Measurements from ENCODE around the gene PLXNA3.

PLXNA3 gene

DNA sequence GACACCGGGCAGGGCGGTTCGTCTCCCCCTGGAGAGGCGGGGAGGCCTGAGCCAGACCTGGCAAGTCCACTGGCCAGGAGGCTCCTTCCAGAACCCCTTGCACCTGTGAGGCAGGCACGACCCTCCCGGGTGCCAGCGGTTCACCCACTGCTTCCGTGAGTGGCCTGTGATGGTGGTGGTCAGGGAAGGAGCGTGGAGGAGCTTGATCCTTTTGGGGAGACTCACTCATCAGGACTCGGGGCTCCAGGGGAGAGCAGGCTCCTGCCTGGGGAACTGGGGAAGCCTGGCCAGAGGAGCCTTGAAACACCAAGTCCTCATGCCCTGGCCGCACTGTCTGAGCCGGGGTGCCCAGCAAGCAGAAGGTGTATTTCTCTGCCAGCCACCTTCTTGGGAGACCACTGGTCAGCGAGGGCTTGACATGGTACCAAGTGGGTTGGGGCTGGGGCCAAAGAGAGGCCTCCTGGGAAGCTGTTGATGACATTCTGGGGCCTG is 13.3 kb upstream of the PLXNA3 start:
- Histone ChIP-seq H3K27ac (ENCODE audit: low read depth, low read length) (peak overlapping the region; percentile 63), H3K4me1 (ENCODE audit: insufficient read depth, low read length) (peaks cover 10% of the 10 kb centered on the region), H3K9ac (ENCODE audit: low read length) (peak overlapping the region; percentile 39), H3K36me3 (ENCODE audit: insufficient read depth, low read length) (peaks cover 31% of the 10 kb centered on the region), H3K9me3 (ENCODE audit: low read length) (no peaks in the 10 kb centered on the region), H3K27me3 (ENCODE audit: control insufficient read depth in 1 of 2, insufficient read depth in 2 of 2, low read length in 2 of 2) (peaks cover 0 to 5% of the 10 kb centered on the region in 2 donors), H3K4me3 (ENCODE audit: low read depth in 1 of 2, low read length in 2 of 2) (peak overlapping the region; percentile 41 to 47)

- Histone ChIP-seq H3K27me3 (ENCODE audit: control insufficient read depth in 1 of 2, insufficient read depth in 2 of 2, low read length in 2 of 2) (peaks cover 0 to 5% of the 10 kb centered on the region in 2 donors), H3K36me3 (ENCODE audit: insufficient read depth, low read length) (peaks cover 24% of the 10 kb centered on the region), H3K4me1 (ENCODE audit: insufficient read depth, low read length) (peaks cover 10% of the 10 kb centered on the region), H3K27ac (ENCODE audit: low read depth, low read length) (no peak overlapping the region), H3K9ac (ENCODE audit: low read length) (no peak overlapping the region), H3K4me3 (ENCODE audit: low read depth in 1 of 2, low read length in 2 of 2) (no peak overlapping the region), H3K9me3 (ENCODE audit: low read length) (no peaks in the 10 kb centered on the region)
Observed at GRCh38 chrX:154445776-154446175, 12.3 kb upstream of the PLXNA3 start.

- Histone ChIP-seq H3K27me3 (ENCODE audit: control insufficient read depth in 1 of 2, insufficient read depth in 2 of 2, low read length in 2 of 2) (peaks cover 0 to 5% of the 10 kb centered on the region in 2 donors), H3K4me3 (ENCODE audit: low read depth in 1 of 2, low read length in 2 of 2) (no peak overlapping the region), H3K27ac (ENCODE audit: low read depth, low read length) (no peak overlapping the region), H3K9me3 (ENCODE audit: low read length) (no peaks in the 10 kb centered on the region), H3K36me3 (ENCODE audit: insufficient read depth, low read length) (peaks cover 20% of the 10 kb centered on the region), H3K9ac (ENCODE audit: low read length) (no peak overlapping the region), H3K4me1 (ENCODE audit: insufficient read depth, low read length) (peaks cover 10% of the 10 kb centered on the region)
Observed at GRCh38 chrX:154446430-154446829, 11.7 kb upstream of the PLXNA3 start.

GRCh38 chrX:154448484-154448883 is 9.6 kb upstream of the PLXNA3 start:
- no peak overlapping the region for H3K27ac ChIP-seq (ENCODE audit: low read depth, low read length)
- no peak overlapping the region for H3K9ac ChIP-seq (ENCODE audit: low read length)
- H3K36me3 ChIP-seq (ENCODE audit: insufficient read depth, low read length), result peaks cover 6% of the 10 kb centered on the region

DNA sequence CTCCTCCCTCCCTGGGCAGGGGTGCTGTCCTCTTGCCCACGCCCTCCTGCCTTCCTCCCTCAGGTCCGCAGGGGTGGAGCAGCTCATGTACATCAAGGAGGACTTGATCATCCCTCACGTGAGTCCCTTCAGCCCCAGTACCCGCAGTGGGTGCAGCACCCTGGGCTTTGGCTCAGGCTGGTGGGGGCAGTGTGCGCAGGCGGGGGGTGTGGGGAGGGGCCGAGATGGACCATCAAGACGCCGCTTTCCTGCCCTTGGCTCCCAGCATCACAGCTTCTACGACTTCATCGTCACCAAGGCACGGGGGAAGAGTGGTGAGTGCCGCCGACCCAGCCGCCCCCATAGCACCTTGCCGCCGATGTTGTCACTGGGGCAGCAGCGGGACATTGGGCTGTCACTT is 8.5 kb upstream of the PLXNA3 start:
- H3K9me3 ChIP-seq (ENCODE audit: low read length), result no peaks in the 10 kb centered on the region
- H3K9ac ChIP-seq (ENCODE audit: low read length), result no peak overlapping the region
- H3K4me3 ChIP-seq (ENCODE audit: low read depth in 1 of 2, low read length in 2 of 2), result no peak overlapping the region
- H3K27ac ChIP-seq (ENCODE audit: low read depth, low read length), result no peak overlapping the region
- H3K27me3 ChIP-seq (ENCODE audit: control insufficient read depth in 1 of 2, insufficient read depth in 2 of 2, low read length in 2 of 2), result peaks cover 0 to 3% of the 10 kb centered on the region in 2 donors
- H3K4me1 ChIP-seq (ENCODE audit: insufficient read depth, low read length), result peaks cover 10% of the 10 kb centered on the region
- H3K36me3 ChIP-seq (ENCODE audit: insufficient read depth, low read length), result peaks cover 6% of the 10 kb centered on the region

More at GRCh38 chrX:154448484-154448883, 9.6 kb upstream of the PLXNA3 start:
- H3K4me1 ChIP-seq (ENCODE audit: insufficient read depth, low read length), result peaks cover 10% of the 10 kb centered on the region
- peaks cover 0 to 5% of the 10 kb centered on the region in 2 donors for H3K27me3 ChIP-seq (ENCODE audit: control insufficient read depth in 1 of 2, insufficient read depth in 2 of 2, low read length in 2 of 2)
- no peak overlapping the region for H3K4me3 ChIP-seq (ENCODE audit: low read depth in 1 of 2, low read length in 2 of 2)
- no peaks in the 10 kb centered on the region for H3K9me3 ChIP-seq (ENCODE audit: low read length)

DNA sequence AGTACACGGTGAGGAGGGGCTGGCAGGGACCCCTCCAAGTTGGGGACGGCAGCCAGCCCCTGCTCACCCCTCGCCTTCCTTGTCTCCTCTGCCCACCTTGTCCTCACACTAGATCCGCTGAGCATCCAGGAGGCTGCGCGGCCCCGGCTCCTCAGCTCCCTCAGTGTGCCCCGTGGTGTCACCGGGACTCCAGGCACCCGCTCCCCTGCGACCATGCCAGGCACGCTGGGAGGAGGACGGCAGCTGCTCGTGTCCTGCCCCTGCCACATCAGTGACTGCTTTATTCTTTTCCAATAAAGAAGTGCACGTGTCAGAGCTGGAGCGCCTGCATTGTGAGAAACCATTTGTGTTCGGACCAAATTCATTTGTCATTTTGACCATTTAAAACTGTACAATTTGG is 7.8 kb upstream of the PLXNA3 start:
- H3K4me3 ChIP-seq (ENCODE audit: low read depth in 1 of 2, low read length in 2 of 2), result no peak overlapping the region
- peaks cover 4% of the 10 kb centered on the region for H3K4me1 ChIP-seq (ENCODE audit: insufficient read depth, low read length)
- H3K9ac ChIP-seq (ENCODE audit: low read length), result no peak overlapping the region
- no peaks in the 10 kb centered on the region for H3K27me3 ChIP-seq (ENCODE audit: control insufficient read depth in 1 of 2, insufficient read depth in 2 of 2, low read length in 2 of 2)
- H3K36me3 ChIP-seq (ENCODE audit: insufficient read depth, low read length), result peaks cover 6% of the 10 kb centered on the region
- H3K9me3 ChIP-seq (ENCODE audit: low read length), result no peaks in the 10 kb centered on the region
- H3K27ac ChIP-seq (ENCODE audit: low read depth, low read length), result no peak overlapping the region

- Histone ChIP-seq H3K4me1 (ENCODE audit: insufficient read depth, low read length) (no peaks in the 10 kb centered on the region), H3K4me3 (ENCODE audit: low read depth in 1 of 2, low read length in 2 of 2) (no peak overlapping the region), H3K27me3 (ENCODE audit: control insufficient read depth in 1 of 2, insufficient read depth in 2 of 2, low read length in 2 of 2) (no peaks in the 10 kb centered on the region), H3K36me3 (ENCODE audit: insufficient read depth, low read length) (no peaks in the 10 kb centered on the region), H3K27ac (ENCODE audit: low read depth, low read length) (no peak overlapping the region), H3K9me3 (ENCODE audit: low read length) (no peaks in the 10 kb centered on the region), H3K9ac (ENCODE audit: low read length) (no peak overlapping the region)
Observed at GRCh38 chrX:154452823-154453222, 5.3 kb upstream of the PLXNA3 start.

DNA sequence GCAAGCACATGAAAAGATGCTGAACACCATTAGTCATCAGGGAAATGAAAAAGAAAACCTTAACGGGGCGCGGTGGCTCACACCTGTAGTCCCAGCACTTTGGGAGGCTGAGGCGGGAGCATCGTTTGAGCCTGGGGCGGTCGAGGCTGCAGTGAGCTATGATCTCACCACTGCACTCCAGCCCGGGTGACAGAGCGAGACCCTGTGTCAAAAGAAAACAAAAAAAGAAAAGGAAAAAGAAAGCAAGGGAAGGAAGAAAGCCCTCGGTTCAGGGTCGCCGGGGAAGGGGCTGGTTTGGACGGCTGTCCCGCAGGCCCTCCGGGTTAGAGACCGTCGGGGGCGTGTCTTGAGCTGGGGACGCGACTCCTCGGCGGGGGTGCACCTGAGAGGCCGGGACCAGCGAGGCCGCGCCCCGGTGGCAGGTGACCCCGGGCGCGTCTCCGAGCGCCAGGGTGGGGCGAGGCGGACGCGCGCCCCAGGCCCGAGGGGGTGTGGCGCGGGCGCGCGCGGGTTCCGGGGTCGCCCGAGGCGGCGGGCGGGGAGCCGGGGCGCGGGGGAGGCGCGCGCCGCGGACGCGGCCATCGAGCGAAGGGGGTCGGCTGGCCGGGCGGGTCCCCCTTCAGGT is 478 bp upstream of the PLXNA3 start:
- H3K27ac ChIP-seq (ENCODE audit: low read depth, low read length), result no peak overlapping the region
- peak overlapping the region in 1 of 2 donors; percentile 27 for H3K4me3 ChIP-seq (ENCODE audit: low read depth in 1 of 2, low read length in 2 of 2)
- no peak overlapping the region for H3K9ac ChIP-seq (ENCODE audit: low read length)
- H3K36me3 ChIP-seq (ENCODE audit: insufficient read depth, low read length), result no peaks in the 10 kb centered on the region
- no peaks in the 10 kb centered on the region for H3K4me1 ChIP-seq (ENCODE audit: insufficient read depth, low read length)
- H3K9me3 ChIP-seq (ENCODE audit: low read length), result no peaks in the 10 kb centered on the region
- H3K27me3 ChIP-seq (ENCODE audit: control insufficient read depth in 1 of 2, insufficient read depth in 2 of 2, low read length in 2 of 2), result no peaks in the 10 kb centered on the region

DNA sequence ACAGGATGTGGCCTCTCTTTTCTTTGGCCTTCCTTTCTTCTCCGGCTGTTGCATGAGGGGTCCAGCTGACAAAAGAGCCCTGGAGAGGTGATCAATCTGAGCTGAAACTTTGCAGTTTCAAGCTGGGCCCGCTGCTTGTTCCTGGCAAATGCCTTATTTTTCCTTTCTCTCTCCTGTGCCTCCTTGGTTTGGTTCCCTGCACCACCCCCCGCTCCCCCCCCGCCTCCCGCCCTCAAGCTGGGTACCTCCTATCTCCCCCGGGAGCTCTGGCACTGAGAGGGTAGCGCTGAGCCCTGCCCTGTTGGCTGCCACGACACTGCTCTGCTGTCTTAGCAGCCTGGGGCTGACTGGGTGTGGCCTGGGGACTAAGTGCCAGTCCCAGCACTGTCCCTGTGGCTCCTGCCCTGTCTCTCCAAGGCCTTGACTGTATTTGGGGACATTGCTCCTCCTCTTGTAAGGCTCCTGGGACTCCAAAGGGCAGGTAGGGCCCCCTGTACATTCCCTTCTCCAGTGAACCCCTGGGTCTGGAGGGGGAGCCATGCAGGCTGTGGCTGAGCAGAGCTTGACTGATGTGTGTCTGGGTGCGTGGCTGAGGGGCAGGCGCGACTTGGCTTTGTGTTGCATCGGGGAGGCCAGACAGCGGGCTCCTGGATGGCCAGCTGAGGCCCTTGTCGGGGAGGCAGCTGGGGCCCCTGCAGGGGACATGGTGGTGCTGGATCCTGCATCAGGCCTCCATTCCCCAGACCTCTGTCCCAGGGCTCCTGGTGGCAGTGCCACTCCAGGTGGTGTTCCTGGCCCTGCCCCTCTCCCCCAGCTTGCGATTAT is 1.1 kb downstream of the PLXNA3 start:
- Histone ChIP-seq H3K4me3 (ENCODE audit: low read depth in 1 of 2, low read length in 2 of 2) (peak overlapping the region; percentile 59 to 64), H3K9me3 (ENCODE audit: low read length) (no peaks in the 10 kb centered on the region), H3K27ac (ENCODE audit: low read depth, low read length) (peak overlapping the region; percentile 63), H3K27me3 (ENCODE audit: control insufficient read depth in 1 of 2, insufficient read depth in 2 of 2, low read length in 2 of 2) (no peaks in the 10 kb centered on the region), H3K4me1 (ENCODE audit: insufficient read depth, low read length) (no peaks in the 10 kb centered on the region), H3K9ac (ENCODE audit: low read length) (no peak overlapping the region), H3K36me3 (ENCODE audit: insufficient read depth, low read length) (no peaks in the 10 kb centered on the region)

- Histone ChIP-seq H3K36me3 (ENCODE audit: insufficient read depth, low read length) (no peaks in the 10 kb centered on the region), H3K4me3 (ENCODE audit: low read depth in 1 of 2, low read length in 2 of 2) (peak overlapping the region in 1 of 2 donors; percentile 27), H3K27me3 (ENCODE audit: control insufficient read depth in 1 of 2, insufficient read depth in 2 of 2, low read length in 2 of 2) (no peaks in the 10 kb centered on the region), H3K27ac (ENCODE audit: low read depth, low read length) (no peak overlapping the region), H3K9ac (ENCODE audit: low read length) (no peak overlapping the region), H3K4me1 (ENCODE audit: insufficient read depth, low read length) (no peaks in the 10 kb centered on the region), H3K9me3 (ENCODE audit: low read length) (no peaks in the 10 kb centered on the region)
Observed at GRCh38 chrX:154459832-154460231, 1.8 kb downstream of the PLXNA3 start.

GRCh38 chrX:154460326-154460725 is 2.2 kb downstream of the PLXNA3 start:
- Histone ChIP-seq H3K4me3 (ENCODE audit: low read depth in 1 of 2, low read length in 2 of 2) (no peak overlapping the region), H3K9me3 (ENCODE audit: low read length) (no peaks in the 10 kb centered on the region), H3K36me3 (ENCODE audit: insufficient read depth, low read length) (no peaks in the 10 kb centered on the region), H3K4me1 (ENCODE audit: insufficient read depth, low read length) (no peaks in the 10 kb centered on the region), H3K9ac (ENCODE audit: low read length) (no peak overlapping the region), H3K27me3 (ENCODE audit: control insufficient read depth in 1 of 2, insufficient read depth in 2 of 2, low read length in 2 of 2) (no peaks in the 10 kb centered on the region), H3K27ac (ENCODE audit: low read depth, low read length) (no peak overlapping the region)
